Gastroesophageal sphincter (tissue), 4 donors: ENCODE data around the gene BCAS3. TPM values are rescaled to one million over a fixed set of nuclear protein-coding genes. Genes with fewer than 3 reads are reported as not detected.

Source experiments
- ATAC-seq: fragments of 150-250 bp; one replicate; pipeline ENCODE4 v1.9.1; 2016; ENCODE audit warnings: mild to moderate bottlenecking, moderate library complexity
- H3K27ac ChIP-seq, 4 donors: fragments of 200-600 bp; sonication (generic) in 3 of 4; 1 replicate in 3 of 4; 2 replicates in 1 of 4; pipeline ENCODE4 v1.5.1; 2016 to 2019
- H3K27me3 ChIP-seq: fragments of 200-600 bp; sonication (generic); one replicate; pipeline ENCODE4 v1.5.1; 2019
- H3K36me3 ChIP-seq, 2 donors: fragments of 200-600 bp; sonication (generic); one replicate each; pipeline ENCODE4 v1.5.1; 2019; ENCODE audit warnings: control low read depth in 1 of 2
- H3K4me1 ChIP-seq, 3 donors: fragments of 200-600 bp; sonication (generic); 1 replicate in 2 of 3; 2 replicates in 1 of 3; pipeline ENCODE4 v1.5.1; 2016 to 2019; ENCODE audit warnings: control low read depth in 2 of 3
- H3K4me3 ChIP-seq, 2 donors: fragments of 200-600 bp; sonication (generic); one replicate each; pipeline ENCODE4 v1.5.1; 2019; ENCODE audit warnings: mild to moderate bottlenecking in 1 of 2, moderate library complexity in 1 of 2
- H3K9me3 ChIP-seq, 3 donors: fragments of 200-600 bp; sonication (generic); one replicate each; pipeline ENCODE4 v1.5.1; 2017 to 2019; ENCODE audit warnings: control low read depth in 2 of 3
- EP300 ChIP-seq: sonication (generic); formaldehyde crosslinking; IDR thresholded peaks from one replicate; pipeline ENCODE4 v1.6.1; 2017; ENCODE audit warnings: antibody characterized with exemption, mild to moderate bottlenecking
- POLR2A ChIP-seq, 2 donors: fragments of 450-650 bp; IDR thresholded peaks; one replicate each; pipeline ENCODE4 v1.6.1; 2017; ENCODE audit warnings: antibody characterized with exemption in 2 of 2, mild to moderate bottlenecking in 2 of 2, moderate library complexity in 1 of 2
- POLR2AphosphoS5 ChIP-seq: sonication (generic); formaldehyde crosslinking; IDR thresholded peaks from one replicate; pipeline ENCODE4 v1.6.1; 2017; ENCODE audit warnings: antibody characterized with exemption
- WGBS, 2 donors: methylation state at CpG; one replicate each; pipeline ENCODE4 v1.1.5; 2018; ENCODE audit warnings: low coverage in 1 of 2; 5-methylcytosine and 5-hydroxymethylcytosine counted together
- total RNA-seq, 4 donors: library from RNA; depleted of rRNA; stranded (reverse); fragments of >200 nt; gene quantifications; one replicate each; pipeline ENCODE4 v1.1.0, GENCODE V29; 2016
- TF ChIP-seq, protein P1 (sequence below), 4 experiments: fragments of 200-600 bp in 2 of 4; fragments of 450-650 bp in 2 of 4; sonication (generic) in 1 of 4; IDR thresholded peaks; one replicate each; pipeline ENCODE4 v1.5.1; 2017 to 2019; ENCODE audit warnings: antibody characterized with exemption in 4 of 4, mild to moderate bottlenecking in 2 of 4, moderate library complexity in 2 of 4

The BCAS3 gene
- total RNA-seq, 4 donors from 2014 or later, result 18.8 to 37.0 (median 34.5) TPM

DNA sequence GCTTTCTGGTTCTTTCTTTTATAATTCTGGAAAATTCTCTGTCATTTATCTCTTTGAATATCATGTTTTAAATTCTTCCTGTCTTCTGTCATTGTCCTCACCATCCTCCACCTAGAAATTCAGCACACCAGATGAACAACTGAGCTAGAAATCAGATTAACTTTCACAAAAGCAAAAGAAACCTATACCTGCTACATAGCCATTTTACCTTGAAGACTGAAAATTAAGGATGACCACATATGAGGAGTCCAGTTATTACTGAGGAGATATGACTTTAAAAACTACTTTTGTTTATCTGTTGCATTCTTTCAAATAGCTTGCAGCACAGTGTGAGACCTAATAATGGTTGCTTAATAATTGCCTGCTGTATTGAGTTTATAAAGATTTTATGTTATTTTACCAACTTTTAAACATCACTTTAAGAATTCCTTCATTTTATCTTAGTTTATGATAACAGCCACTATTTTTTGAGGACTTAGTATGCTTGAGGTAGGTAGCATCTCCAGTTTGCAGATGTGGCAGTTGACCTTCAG is 104.3 kb downstream of the BCAS3 start:
- H3K27ac ChIP-seq, result no peak overlapping the region
- no peaks in the 10 kb centered on the region for H3K36me3 ChIP-seq
- no peak overlapping the region for H3K4me3 ChIP-seq
- no peaks in the 10 kb centered on the region for H3K4me1 ChIP-seq
- no peak for TF ChIP-seq POLR2AphosphoS5
- ATAC-seq, result no peak
- no peaks in the 10 kb centered on the region for H3K27me3 ChIP-seq
- no peaks in the 10 kb centered on the region for H3K9me3 ChIP-seq

DNA sequence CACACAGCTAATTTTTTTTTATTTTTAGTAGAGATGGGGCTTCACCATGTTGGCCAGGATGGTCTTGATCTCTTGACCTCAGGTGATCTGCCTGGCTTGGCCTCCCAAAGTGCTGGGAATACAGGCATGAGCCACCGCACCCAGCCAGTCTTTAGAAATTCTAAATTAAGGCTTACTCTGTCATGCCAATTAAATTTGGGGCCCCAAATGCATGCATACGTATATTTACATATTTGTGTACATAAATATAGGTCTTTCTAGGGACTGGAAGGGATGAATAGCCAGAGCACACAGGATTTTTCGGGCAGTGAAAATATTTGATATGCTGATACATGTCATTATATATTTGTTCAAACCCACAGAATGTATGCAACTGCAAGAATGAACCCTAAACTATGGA is 105.1 kb downstream of the BCAS3 start:
- Histone ChIP-seq H3K36me3 (no peaks in the 10 kb centered on the region), H3K27me3 (no peaks in the 10 kb centered on the region), H3K4me3 (no peak overlapping the region), H3K4me1 (no peaks in the 10 kb centered on the region), H3K27ac (no peak overlapping the region), H3K9me3 (no peaks in the 10 kb centered on the region)
- 88 to 92% methylated on average over 2 to 3 of the region's 3 CpGs for WGBS, 2 donors
- TF ChIP-seq EP300, result no peak
- TF ChIP-seq, protein P1, sequence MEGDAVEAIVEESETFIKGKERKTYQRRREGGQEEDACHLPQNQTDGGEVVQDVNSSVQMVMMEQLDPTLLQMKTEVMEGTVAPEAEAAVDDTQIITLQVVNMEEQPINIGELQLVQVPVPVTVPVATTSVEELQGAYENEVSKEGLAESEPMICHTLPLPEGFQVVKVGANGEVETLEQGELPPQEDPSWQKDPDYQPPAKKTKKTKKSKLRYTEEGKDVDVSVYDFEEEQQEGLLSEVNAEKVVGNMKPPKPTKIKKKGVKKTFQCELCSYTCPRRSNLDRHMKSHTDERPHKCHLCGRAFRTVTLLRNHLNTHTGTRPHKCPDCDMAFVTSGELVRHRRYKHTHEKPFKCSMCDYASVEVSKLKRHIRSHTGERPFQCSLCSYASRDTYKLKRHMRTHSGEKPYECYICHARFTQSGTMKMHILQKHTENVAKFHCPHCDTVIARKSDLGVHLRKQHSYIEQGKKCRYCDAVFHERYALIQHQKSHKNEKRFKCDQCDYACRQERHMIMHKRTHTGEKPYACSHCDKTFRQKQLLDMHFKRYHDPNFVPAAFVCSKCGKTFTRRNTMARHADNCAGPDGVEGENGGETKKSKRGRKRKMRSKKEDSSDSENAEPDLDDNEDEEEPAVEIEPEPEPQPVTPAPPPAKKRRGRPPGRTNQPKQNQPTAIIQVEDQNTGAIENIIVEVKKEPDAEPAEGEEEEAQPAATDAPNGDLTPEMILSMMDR (IDR thresholded peaks at IDR 0.05), result no peak
- TF ChIP-seq POLR2A (IDR thresholded peaks at IDR 0.05), result no peak
- no peak for TF ChIP-seq POLR2AphosphoS5
- ATAC-seq, result no peak

DNA sequence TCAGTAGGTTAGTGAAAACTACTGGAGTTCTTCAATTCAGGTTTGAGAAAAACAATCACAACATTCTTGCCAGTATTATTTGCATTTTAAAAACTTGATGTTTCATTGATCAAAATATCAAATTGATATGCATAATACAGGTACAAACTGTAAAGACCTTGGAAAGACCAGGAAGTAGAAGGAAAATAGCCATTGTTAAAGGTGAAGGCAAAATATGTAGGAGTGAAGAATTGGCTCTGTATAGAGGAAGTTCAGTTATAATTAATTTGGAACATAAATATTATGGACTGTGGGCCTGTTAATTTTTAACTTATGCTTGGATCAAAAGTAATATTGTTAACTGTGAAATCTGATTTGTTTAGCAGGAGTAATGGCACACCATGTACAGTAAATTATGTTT is 112.6 kb downstream of the BCAS3 start:
- Histone ChIP-seq H3K27ac (no peak overlapping the region), H3K4me3 (no peak overlapping the region), H3K36me3 (no peaks in the 10 kb centered on the region), H3K9me3 (no peaks in the 10 kb centered on the region), H3K27me3 (no peaks in the 10 kb centered on the region), H3K4me1 (no peaks in the 10 kb centered on the region)
- no peak for ATAC-seq
- TF ChIP-seq POLR2AphosphoS5, result no peak
- no peak for TF ChIP-seq POLR2A (IDR thresholded peaks at IDR 0.05)
- TF ChIP-seq, protein P1 (IDR thresholded peaks at IDR 0.05), result no peak
- TF ChIP-seq EP300, result no peak

DNA sequence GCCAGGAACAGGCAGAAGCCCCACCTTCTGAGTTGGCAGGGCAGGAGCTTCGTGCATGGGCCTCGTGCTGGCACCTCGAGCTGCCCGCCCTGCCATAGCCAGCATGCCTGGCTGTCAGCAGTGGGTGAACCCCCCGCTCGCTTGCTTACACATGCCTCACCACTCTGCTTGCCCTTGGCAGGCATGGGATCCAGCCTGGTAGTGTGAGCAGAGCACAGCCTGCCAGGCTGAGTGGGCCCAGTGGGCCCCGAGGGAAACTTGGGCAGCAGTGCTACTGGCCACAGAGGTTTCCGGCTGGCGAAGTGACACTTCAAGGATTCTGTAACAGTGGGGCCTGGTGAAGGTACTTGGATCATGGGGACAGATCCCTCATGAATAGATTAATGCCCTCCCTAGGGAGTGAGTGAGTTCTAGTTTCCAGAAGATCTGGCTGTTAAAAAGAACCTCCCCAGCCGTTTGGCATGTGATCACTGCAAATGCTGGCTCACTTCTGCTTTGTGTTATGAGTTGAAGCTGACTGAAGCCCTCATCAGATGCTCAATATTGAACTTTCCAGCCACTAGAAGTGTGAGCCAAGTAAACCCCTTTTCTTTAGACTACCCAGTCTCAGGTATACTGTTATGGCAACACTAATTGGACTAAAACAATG is 114.7 kb downstream of the BCAS3 start:
- no peak for ATAC-seq
- Histone ChIP-seq H3K9me3 (no peaks in the 10 kb centered on the region), H3K27ac (no peak overlapping the region), H3K36me3 (no peaks in the 10 kb centered on the region), H3K27me3 (no peaks in the 10 kb centered on the region), H3K4me1 (no peaks in the 10 kb centered on the region), H3K4me3 (no peak overlapping the region)
- no peak for TF ChIP-seq POLR2AphosphoS5
- no peak for TF ChIP-seq EP300
- 60 to 65% methylated on average over 3 to 4 of the region's 10 CpGs for WGBS, 2 donors

DNA sequence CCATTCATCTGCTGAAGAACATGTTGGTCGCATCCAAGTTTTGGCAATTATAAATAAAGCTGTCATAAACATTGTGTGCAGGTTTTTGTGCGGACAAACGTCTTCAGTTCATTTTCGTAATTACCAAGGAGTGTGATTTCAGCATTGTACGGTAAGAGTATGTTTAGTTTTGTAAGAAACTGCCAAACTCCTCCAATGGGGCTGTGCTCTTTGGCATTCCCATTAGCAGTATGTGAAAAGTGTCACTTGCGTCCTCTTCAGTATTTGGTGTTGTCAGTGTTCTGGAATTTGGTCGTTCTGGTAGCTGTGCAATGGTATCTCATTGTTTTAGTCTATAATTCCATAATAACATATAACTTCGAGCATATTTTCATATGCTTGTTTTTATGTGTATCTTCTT is 120.9 kb downstream of the BCAS3 start:
- H3K4me3 ChIP-seq, result no peak overlapping the region
- ATAC-seq, result no peak
- no peak overlapping the region for H3K27ac ChIP-seq
- TF ChIP-seq POLR2A (IDR thresholded peaks at IDR 0.05), result no peak
- TF ChIP-seq POLR2AphosphoS5, result no peak
- TF ChIP-seq EP300, result no peak
- TF ChIP-seq, protein P1 (IDR thresholded peaks at IDR 0.05), result no peak
- H3K9me3 ChIP-seq, result no peaks in the 10 kb centered on the region
- no peaks in the 10 kb centered on the region for H3K36me3 ChIP-seq
- WGBS, 2 donors, result 30 to 63% methylated on average over 7 to 8 of the region's 8 CpGs
- peaks cover 0 to 5% (median 0%) of the 10 kb centered on the region in 3 donors for H3K4me1 ChIP-seq
- H3K27me3 ChIP-seq, result no peaks in the 10 kb centered on the region

DNA sequence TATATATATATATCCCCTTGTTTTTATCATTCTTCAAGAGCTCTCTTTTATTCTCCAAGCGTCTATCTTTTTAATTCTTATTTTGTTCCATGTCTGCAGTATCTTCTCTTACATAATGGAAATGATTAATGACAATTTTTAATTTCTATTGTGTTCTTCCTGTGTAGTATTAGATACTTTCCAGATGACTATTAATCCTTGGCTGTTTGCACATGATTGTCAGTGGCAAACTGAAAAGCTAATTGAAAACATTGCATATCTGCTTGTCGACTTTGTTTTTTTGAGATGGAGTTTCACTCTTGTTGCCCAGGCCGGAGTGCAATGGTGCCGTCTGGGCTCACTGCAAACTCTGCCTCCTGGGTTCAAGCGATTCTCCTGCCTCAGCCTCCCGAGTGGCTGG is 124.7 kb downstream of the BCAS3 start:
- no peak for ATAC-seq
- no peaks in the 10 kb centered on the region for H3K36me3 ChIP-seq
- no peak overlapping the region for H3K27ac ChIP-seq
- TF ChIP-seq POLR2AphosphoS5 (no peak), EP300 (no peak)
- TF ChIP-seq, protein P1 (IDR thresholded peaks at IDR 0.05), result no peak
- WGBS, 2 donors, result 80 to 90% methylated on average over 1 to 6 of the region's 6 CpGs
- H3K9me3 ChIP-seq, result no peaks in the 10 kb centered on the region
- H3K4me1 ChIP-seq, result peaks cover 0 to 5% (median 0%) of the 10 kb centered on the region in 3 donors
- H3K4me3 ChIP-seq, result no peak overlapping the region
- H3K27me3 ChIP-seq, result no peaks in the 10 kb centered on the region
